Activated CD4-positive, CD25-positive, alpha-beta regulatory T cell treated with anti-CD3 and anti-CD28 coated beads, Interleukin-2, amount 50 U/mL, for 16 hours (primary cell): ENCODE results near the gene TINAGL1.
"Not testable (repeated sequence)": the region's sequence is repeated elsewhere in the genome, so short reads cannot be mapped to it uniquely, and the experiment has no call there.

Source experiments
- DNase-seq: peaks from one replicate; pipeline ENCODE4 v3.0.0-alpha.2; 2020; ENCODE audit warnings: low read depth, low spot score

TINAGL1 gene

GRCh38 chr1:31583995-31584868, 7.9 kb downstream of the TINAGL1 start:
- DNase-seq, result no peak

GRCh38 chr1:31584869-31585735, 8.8 kb downstream of the TINAGL1 start:
- no peak for DNase-seq

- no peak for DNase-seq
Observed at GRCh38 chr1:31585736-31586365, 9.5 kb downstream of the TINAGL1 start.

GRCh38 chr1:31586376-31587327, 10.3 kb downstream of the TINAGL1 start:
- no peak for DNase-seq

- not testable (repeated sequence) for DNase-seq
Observed at GRCh38 chr1:31587328-31587699, 11.0 kb downstream of the TINAGL1 start.

- DNase-seq, result peak; percentile 6
Observed at GRCh38 chr1:31587720-31588423, 11.6 kb downstream of the TINAGL1 start.

DNA sequence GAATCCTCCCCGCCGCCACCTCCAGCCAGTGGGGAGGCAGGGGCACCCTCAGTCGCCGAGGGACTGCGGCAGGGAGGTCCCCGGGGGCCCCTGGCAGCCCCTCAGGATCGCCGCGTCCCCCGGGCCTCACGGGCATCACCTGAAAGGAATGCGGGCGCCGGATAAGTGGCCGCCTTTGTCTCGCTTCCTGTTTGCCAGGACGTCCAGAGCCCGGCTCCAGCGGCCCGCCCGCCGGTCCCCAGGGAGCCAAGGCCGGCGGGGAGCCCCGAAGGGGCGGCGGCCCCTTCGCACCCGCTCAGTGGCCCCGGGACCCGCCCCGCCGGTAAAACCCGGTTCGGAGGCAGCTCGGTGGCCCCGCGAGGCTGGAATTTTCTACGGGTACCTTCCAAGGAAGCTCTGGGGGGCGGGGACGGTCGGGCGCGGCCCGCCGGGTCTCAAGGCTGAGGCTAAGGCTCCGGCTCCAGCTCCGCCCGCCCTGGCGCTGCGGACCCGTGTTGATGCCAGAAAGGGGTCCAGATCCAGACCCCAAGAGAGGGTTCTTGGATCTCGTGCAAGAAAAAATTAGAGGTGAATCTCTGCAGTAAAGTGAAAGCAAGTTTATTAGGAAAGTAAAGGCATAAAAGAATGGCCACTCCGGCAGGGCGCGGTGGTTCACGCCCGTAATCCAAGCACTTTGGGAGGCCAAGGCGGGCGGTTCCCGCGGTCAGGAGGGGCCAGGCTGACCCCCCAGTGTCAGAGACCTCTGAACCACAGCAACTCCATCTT, 12.6 kb downstream of the TINAGL1 start:
- no peak for DNase-seq

- DNase-seq, result no peak
Observed at GRCh38 chr1:31591425-31592093, 15.2 kb downstream of the TINAGL1 start.

DNA sequence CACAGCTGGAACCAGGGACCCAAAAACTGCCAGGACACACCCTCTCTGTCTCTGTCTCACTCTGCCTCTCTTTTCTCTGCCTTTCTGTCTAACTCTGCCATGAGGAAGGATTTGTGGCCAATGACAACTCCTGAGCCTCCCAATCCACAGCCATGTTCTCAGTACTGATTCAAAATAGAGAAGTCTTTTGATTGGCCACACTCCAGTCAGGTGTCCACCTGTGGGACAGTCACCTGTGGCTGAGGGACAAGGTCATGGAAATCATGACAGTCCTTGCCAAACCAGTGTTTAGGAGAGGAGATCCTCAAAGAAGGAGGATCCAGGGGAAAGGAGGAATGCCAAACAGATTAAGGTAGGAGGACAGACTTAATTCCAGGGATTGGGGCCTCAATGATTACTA, 15.8 kb downstream of the TINAGL1 start:
- DNase-seq, result no peak

DNA sequence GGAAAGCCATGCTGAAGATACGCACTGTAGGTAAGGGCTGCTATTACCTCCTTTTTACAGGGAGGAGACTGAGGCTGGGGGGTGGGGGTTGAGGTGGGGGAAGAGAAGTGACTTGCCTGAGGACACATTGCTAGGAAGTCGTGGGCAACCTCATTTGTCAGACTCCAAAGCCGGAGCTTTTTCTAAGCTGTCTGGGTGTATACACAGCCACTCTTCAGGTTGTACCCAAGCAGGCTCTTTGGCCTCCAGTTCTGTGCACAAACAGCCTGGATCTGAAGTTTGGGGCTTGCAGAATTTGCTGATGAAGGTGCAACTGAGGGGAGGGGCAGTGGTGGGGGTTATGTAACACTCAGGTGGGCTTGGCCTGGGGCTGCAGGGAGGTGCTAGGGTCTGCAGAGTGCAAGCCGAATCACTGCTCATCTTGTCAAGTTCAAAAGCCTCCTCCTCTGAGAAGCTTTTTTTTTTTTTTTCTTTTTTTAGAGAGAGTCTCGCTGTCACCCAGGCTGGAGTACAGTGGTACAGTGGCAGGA, 16.9 kb downstream of the TINAGL1 start:
- DNase-seq, result no peak

- DNase-seq, result peak; percentile 28
Observed at GRCh38 chr1:31593770-31594632, 17.7 kb downstream of the TINAGL1 start.

GRCh38 chr1:31595836-31596736, 19.8 kb downstream of the TINAGL1 start:
- DNase-seq, result no peak

DNA sequence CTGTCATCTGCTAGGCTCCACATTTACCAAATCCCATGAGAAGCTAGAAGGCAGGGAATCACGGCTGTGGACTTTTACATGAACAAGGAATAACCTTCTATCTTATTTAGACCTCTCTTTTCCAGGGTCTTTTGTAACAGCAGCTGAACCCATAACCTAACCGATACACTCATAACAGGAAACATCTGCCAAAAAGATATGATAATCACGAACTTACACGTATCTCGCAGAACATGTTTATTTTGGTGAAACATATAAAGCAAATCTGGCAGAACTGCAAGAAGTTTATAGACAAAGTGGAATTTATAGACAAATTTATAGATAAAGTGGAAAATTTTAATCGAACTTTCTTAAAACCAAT, 20.4 kb downstream of the TINAGL1 start:
- no peak for DNase-seq

- no peak for DNase-seq
Observed at GRCh38 chr1:31598980-31599379, 22.7 kb downstream of the TINAGL1 start.

DNA sequence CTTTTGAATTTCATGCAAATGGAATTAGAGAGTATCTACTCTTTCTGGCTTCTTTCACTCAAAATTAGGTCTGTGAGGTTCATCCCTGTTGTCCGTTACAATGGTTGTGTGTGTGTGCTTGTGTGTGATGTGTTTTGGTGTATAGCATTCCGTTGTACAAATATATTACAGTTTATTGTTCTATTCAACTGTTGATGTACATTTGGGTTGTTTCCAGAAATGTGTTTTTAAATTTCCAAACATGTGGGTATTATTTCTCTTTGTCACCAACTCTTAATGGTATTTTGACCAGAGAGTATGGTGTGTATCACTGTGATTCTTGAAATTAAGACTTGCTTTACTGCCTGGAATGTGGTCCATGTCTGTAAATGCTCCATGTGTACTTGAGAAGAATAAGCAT, 24.3 kb downstream of the TINAGL1 start:
- DNase-seq, result no peak

GRCh38 chr1:31602081-31602480, 25.8 kb downstream of the TINAGL1 start:
- no peak for DNase-seq

GRCh38 chr1:31605908-31606427, 29.7 kb downstream of the TINAGL1 start:
- no peak for DNase-seq
